OCI-LY1 (cell line): ENCODE measurements around the gene NFIB.

Experiments used
- CTCF ChIP-seq: fragments of 200-600 bp; sonication (generic), shearing (Covaris generic); IDR thresholded peaks from 2 replicates; pipeline ENCODE4 v1.5.1; 2017; ENCODE audit warnings: mild to moderate bottlenecking, antibody characterized with exemption, low read length, moderate library complexity, mixed read lengths
- EZH2 ChIP-seq: fragments of 200-600 bp; sonication (generic), shearing (Covaris generic); IDR thresholded peaks from 2 replicates; pipeline ENCODE4 v1.8.0; 2017; ENCODE audit warnings: borderline replicate concordance, mixed run types, mild to moderate bottlenecking, antibody characterized with exemption, low read length, moderate library complexity, mixed read lengths

GRCh38 chr9:14186096-14186495, 127.8 kb downstream of the NFIB start:
- TF ChIP-seq CTCF (no peak), EZH2 (no peak)
